ENCODE data around the gene RASA2.

The RASA2 gene

GRCh38 chr3:141482245-141482922 lies 4.4 kb upstream of the RASA2 start:
- H3K4me3 ChIP-seq (ENCODE audit: low read length, poor library complexity, severe bottlenecking) = no peak overlapping the region
- no peaks in the 10 kb centered on the region for H3K79me2 ChIP-seq (ENCODE audit: insufficient read depth, low read length)
- peaks cover 11% of the 10 kb centered on the region; the same call in 1 of the 2 replicates for H3F3A ChIP-seq (ENCODE audit: low read depth)
- peaks cover 15% of the 10 kb centered on the region for H3K4me1 ChIP-seq (ENCODE audit: insufficient read depth, low read length, poor library complexity, severe bottlenecking)
- H3K27me3 ChIP-seq (ENCODE audit: insufficient read depth, low read length, poor library complexity, severe bottlenecking) = peaks cover 59% of the 10 kb centered on the region
- H3K36me3 ChIP-seq (ENCODE audit: insufficient read depth, low read length) = no peaks in the 10 kb centered on the region
- no peaks in the 10 kb centered on the region for H3K9me2 ChIP-seq (replicated peaks; ENCODE audit: low read depth, low read length)
- no peak overlapping the region for H2AFZ ChIP-seq (ENCODE audit: low read length)
- H3K9me3 ChIP-seq (ENCODE audit: insufficient read depth, low read depth, low read length) = no peaks in the 10 kb centered on the region
- H3K9ac ChIP-seq (ENCODE audit: low read depth, low read length, poor library complexity, severe bottlenecking) = no peak overlapping the region
- TF ChIP-seq EZH2phosphoT487 (IDR thresholded peaks at IDR 0.05; ENCODE audit: borderline replicate concordance) = no peak
- no peak for TF ChIP-seq CTCF (conservative IDR thresholded peaks at IDR 0.05; ENCODE audit: low read length)
- no peak overlapping the region for H3K4me2 ChIP-seq (ENCODE audit: low read depth, low read length, poor library complexity, severe bottlenecking)
- H4K20me1 ChIP-seq (ENCODE audit: insufficient read depth, low read length, poor library complexity, severe bottlenecking) = no peaks in the 10 kb centered on the region

- Histone ChIP-seq H3K4me2 (ENCODE audit: low read depth, low read length, poor library complexity, severe bottlenecking) (no peak overlapping the region), H3K36me3 (ENCODE audit: insufficient read depth, low read length) (no peaks in the 10 kb centered on the region), H3K79me2 (ENCODE audit: insufficient read depth, low read length) (peaks cover 19% of the 10 kb centered on the region), H3K9ac (ENCODE audit: low read depth, low read length, poor library complexity, severe bottlenecking) (no peak overlapping the region), H3K27me3 (ENCODE audit: insufficient read depth, low read length, poor library complexity, severe bottlenecking) (peaks cover 35% of the 10 kb centered on the region), H3K9me3 (ENCODE audit: insufficient read depth, low read depth, low read length) (no peaks in the 10 kb centered on the region), H3F3A (ENCODE audit: low read depth) (peaks cover 11% of the 10 kb centered on the region; the same call in 1 of the 2 replicates), H3K4me1 (ENCODE audit: insufficient read depth, low read length, poor library complexity, severe bottlenecking) (peaks cover 34% of the 10 kb centered on the region), H3K9me2 (replicated peaks; ENCODE audit: low read depth, low read length) (no peaks in the 10 kb centered on the region), H4K20me1 (ENCODE audit: insufficient read depth, low read length, poor library complexity, severe bottlenecking) (peaks cover 18% of the 10 kb centered on the region), H2AFZ (ENCODE audit: low read length) (no peak overlapping the region), H3K4me3 (ENCODE audit: low read length, poor library complexity, severe bottlenecking) (no peak overlapping the region)
- TF ChIP-seq CTCF (conservative IDR thresholded peaks at IDR 0.05; ENCODE audit: low read length) = no peak
- TF ChIP-seq EZH2phosphoT487 (IDR thresholded peaks at IDR 0.05; ENCODE audit: borderline replicate concordance) = no peak
Observed at GRCh38 chr3:141484701-141485287, 2.0 kb upstream of the RASA2 start.

GRCh38 chr3:141485641-141486495 lies 959 bp upstream of the RASA2 start:
- peak overlapping the region; percentile 76 for H3K4me3 ChIP-seq (ENCODE audit: low read length, poor library complexity, severe bottlenecking)
- H3K9ac ChIP-seq (ENCODE audit: low read depth, low read length, poor library complexity, severe bottlenecking) = peak overlapping the region; percentile 29
- TF ChIP-seq EZH2phosphoT487 (IDR thresholded peaks at IDR 0.05; ENCODE audit: borderline replicate concordance) = no peak
- no peak for TF ChIP-seq CTCF (conservative IDR thresholded peaks at IDR 0.05; ENCODE audit: low read length)
- peak overlapping the region; percentile 76 for H3K4me2 ChIP-seq (ENCODE audit: low read depth, low read length, poor library complexity, severe bottlenecking)
- H3K9me2 ChIP-seq (replicated peaks; ENCODE audit: low read depth, low read length) = no peaks in the 10 kb centered on the region
- H3K4me1 ChIP-seq (ENCODE audit: insufficient read depth, low read length, poor library complexity, severe bottlenecking) = peaks cover 44% of the 10 kb centered on the region
- H4K20me1 ChIP-seq (ENCODE audit: insufficient read depth, low read length, poor library complexity, severe bottlenecking) = peaks cover 26% of the 10 kb centered on the region
- no peaks in the 10 kb centered on the region for H3K36me3 ChIP-seq (ENCODE audit: insufficient read depth, low read length)
- H3F3A ChIP-seq (ENCODE audit: low read depth) = peaks cover 11% of the 10 kb centered on the region; the same call in 1 of the 2 replicates
- H3K27me3 ChIP-seq (ENCODE audit: insufficient read depth, low read length, poor library complexity, severe bottlenecking) = peaks cover 24% of the 10 kb centered on the region
- peaks cover 30% of the 10 kb centered on the region for H3K79me2 ChIP-seq (ENCODE audit: insufficient read depth, low read length)
- H3K9me3 ChIP-seq (ENCODE audit: insufficient read depth, low read depth, low read length) = no peaks in the 10 kb centered on the region
- H2AFZ ChIP-seq (ENCODE audit: low read length) = peak overlapping the region; percentile 85
